Kidney epithelial cell (primary cell): ENCODE measurements around the gene ABR. TPM values are rescaled to one million over a fixed set of nuclear protein-coding genes. Genes with fewer than 3 reads are reported as not detected.
A peak's percentile ranks its signal among the peaks of the same experiment; 100 is the strongest.

Experiments
- DNase-seq: peaks from one replicate; pipeline ENCODE4 v3.0.0-alpha.2; 2010; ENCODE audit warnings: low read depth
- H3K27me3 ChIP-seq: 2 replicates; pipeline ENCODE4 v1.6.0; 2011; ENCODE audit warnings: low read length; ENCODE audit not compliant: control insufficient read depth, insufficient read depth
- H3K36me3 ChIP-seq: 2 replicates; pipeline ENCODE4 v1.5.1; 2011; ENCODE audit warnings: low read length; ENCODE audit not compliant: control insufficient read depth, insufficient read depth
- H3K4me3 ChIP-seq: 2 replicates; pipeline ENCODE4 v1.5.1; 2011; ENCODE audit warnings: low read depth, mild to moderate bottlenecking, control low read depth, low read length
- total RNA-seq: library from RNA; depleted of rRNA; stranded (reverse); fragments of >200 nt; gene quantifications from 2 replicates; pipeline ENCODE4 v1.2.3, GENCODE V29; 2015
- TF ChIP-seq, protein P1 (sequence below): IDR thresholded peaks from 2 replicates; pipeline ENCODE4 v1.5.1; 2011; ENCODE audit warnings: mild to moderate bottlenecking, moderate library complexity, low read length, control low read depth, inconsistent platforms; ENCODE audit not compliant: insufficient read depth, poor library complexity, severe bottlenecking

ABR gene
- total RNA-seq, 1 donor from 2014 or later = 141 TPM

DNA sequence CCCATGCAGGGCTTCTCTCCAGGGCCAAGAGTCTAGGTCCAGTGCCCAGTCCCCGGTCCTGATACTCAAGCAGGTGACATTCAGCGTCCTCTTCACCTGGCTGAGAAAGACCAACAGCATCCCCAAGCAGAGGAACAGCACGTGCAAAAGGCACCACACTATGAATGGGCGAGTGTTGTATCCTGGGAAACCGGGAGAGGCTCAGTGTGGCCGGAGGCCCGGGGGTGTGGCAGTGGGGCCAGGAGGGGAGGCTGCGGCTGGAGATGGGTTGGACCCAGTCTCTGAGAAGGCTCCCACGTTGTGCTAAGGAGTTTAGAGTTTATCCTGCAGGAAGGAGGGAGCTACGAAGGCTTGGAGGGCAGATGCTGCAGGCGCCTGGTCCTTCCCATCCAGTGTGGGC is 13.5 kb downstream of the ABR start:
- no peak for DNase-seq
- Histone ChIP-seq H3K4me3 (no peak overlapping the region), H3K36me3 (no peaks in the 10 kb centered on the region), H3K27me3 (no peaks in the 10 kb centered on the region)
- TF ChIP-seq, protein P1, sequence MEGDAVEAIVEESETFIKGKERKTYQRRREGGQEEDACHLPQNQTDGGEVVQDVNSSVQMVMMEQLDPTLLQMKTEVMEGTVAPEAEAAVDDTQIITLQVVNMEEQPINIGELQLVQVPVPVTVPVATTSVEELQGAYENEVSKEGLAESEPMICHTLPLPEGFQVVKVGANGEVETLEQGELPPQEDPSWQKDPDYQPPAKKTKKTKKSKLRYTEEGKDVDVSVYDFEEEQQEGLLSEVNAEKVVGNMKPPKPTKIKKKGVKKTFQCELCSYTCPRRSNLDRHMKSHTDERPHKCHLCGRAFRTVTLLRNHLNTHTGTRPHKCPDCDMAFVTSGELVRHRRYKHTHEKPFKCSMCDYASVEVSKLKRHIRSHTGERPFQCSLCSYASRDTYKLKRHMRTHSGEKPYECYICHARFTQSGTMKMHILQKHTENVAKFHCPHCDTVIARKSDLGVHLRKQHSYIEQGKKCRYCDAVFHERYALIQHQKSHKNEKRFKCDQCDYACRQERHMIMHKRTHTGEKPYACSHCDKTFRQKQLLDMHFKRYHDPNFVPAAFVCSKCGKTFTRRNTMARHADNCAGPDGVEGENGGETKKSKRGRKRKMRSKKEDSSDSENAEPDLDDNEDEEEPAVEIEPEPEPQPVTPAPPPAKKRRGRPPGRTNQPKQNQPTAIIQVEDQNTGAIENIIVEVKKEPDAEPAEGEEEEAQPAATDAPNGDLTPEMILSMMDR = no peak

DNA sequence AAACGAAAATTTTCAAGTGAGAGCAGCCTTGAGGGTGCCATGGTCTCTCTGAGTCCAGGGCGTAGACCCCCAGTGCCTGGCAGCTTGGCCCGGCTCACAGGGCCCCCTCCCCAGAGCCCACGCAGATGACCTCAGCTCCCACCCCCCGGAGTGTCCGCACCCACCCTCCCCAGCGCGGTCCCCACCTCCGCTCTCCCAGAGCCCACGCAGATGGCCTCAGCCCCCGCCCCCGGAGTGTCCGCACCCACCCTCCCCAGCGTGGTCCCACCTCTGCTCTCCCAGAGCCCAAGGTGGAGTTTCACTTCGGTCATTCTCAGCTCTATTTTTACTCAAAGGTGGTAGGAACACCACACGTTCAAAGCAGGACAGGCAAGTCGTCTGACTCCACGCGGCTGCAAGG is 13.9 kb downstream of the ABR start:
- no peak for DNase-seq
- TF ChIP-seq, protein P1 = no peak
- H3K4me3 ChIP-seq = no peak overlapping the region
- H3K36me3 ChIP-seq = no peaks in the 10 kb centered on the region
- no peaks in the 10 kb centered on the region for H3K27me3 ChIP-seq

DNA sequence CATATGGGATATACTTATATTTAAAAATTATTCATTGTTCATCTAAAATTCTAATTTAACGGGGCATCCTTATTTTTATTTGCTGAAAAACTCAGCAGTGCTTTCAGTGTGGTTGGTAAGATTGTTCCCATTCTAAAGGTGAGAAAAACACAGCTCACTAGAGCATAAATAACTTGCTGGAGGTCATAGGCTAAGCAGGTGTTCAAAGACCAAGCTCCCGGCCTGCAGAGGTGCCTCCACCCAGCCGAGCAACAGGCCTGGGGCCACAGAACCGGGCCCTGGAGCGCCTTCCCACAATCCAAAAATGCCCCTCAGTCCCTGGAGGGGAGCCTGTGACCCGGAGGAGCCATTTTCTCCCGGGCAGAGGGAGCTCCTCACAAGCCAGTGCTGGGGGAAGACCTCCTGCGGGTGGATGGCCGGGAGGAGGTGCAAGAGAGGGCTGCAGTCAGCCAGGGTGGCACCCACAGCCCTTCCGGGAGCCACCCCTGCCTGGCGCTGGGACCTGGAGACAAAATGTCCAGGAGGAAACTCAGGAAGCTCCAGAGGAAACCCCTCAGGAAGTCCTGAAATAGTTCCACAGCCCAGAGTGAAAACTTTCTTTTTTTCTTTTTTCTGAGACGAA is 14.7 kb downstream of the ABR start:
- H3K36me3 ChIP-seq = no peaks in the 10 kb centered on the region
- H3K4me3 ChIP-seq = no peak overlapping the region
- no peak for DNase-seq
- H3K27me3 ChIP-seq = no peaks in the 10 kb centered on the region
- TF ChIP-seq, protein P1 = no peak

DNA sequence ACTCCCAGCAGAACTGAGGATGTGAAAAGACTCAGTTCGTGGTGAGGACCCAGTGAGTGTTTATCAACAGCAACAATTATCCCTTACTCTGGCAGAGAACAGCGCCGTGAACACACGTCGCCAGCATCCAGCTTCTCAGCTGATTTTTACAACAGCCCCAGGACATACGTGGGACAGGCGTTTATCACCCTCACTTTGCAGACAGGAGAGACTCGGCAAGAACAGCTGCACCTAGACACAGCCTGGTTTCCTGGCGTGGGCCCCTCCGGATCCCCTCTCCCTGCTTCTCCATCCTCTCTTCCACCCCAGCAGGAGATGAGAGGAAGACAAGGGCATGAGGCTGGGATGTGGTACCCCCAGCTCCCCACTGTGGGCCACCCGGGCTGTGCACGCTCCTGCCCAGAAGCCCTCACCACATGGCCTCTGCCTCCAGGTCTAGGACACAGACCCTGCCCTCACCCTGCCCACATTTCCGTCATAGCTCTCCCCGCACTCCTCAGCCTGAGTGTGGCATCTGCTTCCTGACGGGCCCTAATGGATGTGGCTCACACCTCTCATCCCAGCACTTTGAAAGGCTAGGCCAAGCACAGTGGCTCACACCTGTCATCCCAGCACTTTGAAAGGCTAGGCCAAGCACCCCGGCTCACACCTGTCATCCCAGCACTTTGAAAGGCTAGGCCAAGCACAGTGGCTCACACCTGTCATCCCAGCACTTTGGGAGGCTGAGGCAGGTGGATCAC is 17.5 kb downstream of the ABR start:
- H3K4me3 ChIP-seq = no peak overlapping the region
- no peak for DNase-seq
- no peaks in the 10 kb centered on the region for H3K36me3 ChIP-seq
- H3K27me3 ChIP-seq = no peaks in the 10 kb centered on the region
- TF ChIP-seq, protein P1 = no peak

DNA sequence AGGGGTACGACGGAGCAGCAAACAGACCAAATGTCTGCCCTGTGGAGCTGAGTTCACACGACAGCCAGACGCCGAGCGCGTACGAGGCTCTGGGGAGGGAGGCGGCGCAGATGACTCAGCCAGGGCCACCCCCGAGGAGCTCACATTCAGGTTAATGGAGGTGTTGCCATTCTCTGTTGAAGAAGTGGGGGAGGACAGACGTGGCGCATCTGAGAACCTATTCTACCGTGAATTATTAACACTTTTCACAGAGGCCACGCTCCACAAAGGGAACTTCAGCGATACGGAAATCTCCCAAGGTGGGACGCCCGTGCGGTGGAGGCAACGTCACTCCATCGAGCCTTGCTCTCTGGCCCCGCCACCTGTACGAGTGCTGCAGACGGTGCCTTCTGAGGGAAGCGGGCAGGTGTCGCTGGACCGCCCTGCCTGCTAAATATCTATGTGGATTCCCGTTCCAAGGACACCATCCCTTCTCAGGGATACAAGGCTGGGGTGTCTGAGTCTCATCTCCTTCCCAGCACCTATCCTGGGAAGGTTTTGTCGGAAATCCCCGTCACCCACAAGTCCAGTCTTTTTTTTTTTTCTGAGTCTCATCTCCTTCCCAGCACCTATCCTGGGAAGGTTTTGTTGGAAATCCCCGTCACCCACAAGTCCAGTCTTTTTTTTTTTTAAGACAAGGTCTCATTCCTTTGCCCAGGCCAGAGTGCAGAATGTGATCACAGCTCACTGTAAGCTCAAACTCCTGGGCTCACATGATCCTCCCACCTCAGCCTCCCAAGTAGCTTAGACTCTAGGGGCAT is 19.0 kb downstream of the ABR start:
- Histone ChIP-seq H3K27me3 (no peaks in the 10 kb centered on the region), H3K36me3 (no peaks in the 10 kb centered on the region), H3K4me3 (no peak overlapping the region)
- no peak for DNase-seq
- TF ChIP-seq, protein P1 = peak; percentile 6
